ENCODE data around the gene ZC3H10.

Gene ZC3H10

GRCh38 chr12:56082967-56083366 is 35.1 kb upstream of the ZC3H10 start:
- no peaks in the 10 kb centered on the region for H4K20me1 ChIP-seq (ENCODE audit: low read depth, low read length)
- H3K4me2 ChIP-seq (ENCODE audit: low read depth, low read length, poor library complexity, severe bottlenecking), result no peak overlapping the region
- H3K27ac ChIP-seq (ENCODE audit: low read depth, low read length), result no peak overlapping the region
- H3K9me2 ChIP-seq (replicated peaks; ENCODE audit: insufficient read depth, low read length), result no peaks in the 10 kb centered on the region
- no peaks in the 10 kb centered on the region for H3K9me3 ChIP-seq (ENCODE audit: insufficient read depth, low read length)
- TF ChIP-seq EZH2phosphoT487 (conservative IDR thresholded peaks at IDR 0.05; ENCODE audit: low read length) (no peak), CTCF (IDR thresholded peaks at IDR 0.05; ENCODE audit: insufficient read depth, low read length, poor library complexity, severe bottlenecking) (no peak)
- no peak overlapping the region for H3K4me3 ChIP-seq (ENCODE audit: insufficient read depth, low read length, poor library complexity, severe bottlenecking)
- H3K79me2 ChIP-seq (ENCODE audit: insufficient read depth, low read length), result no peaks in the 10 kb centered on the region
- no peaks in the 10 kb centered on the region for H3F3A ChIP-seq (ENCODE audit: insufficient read depth)
- H2AFZ ChIP-seq (ENCODE audit: low read depth, low read length, severe bottlenecking), result no peak overlapping the region
- H3K36me3 ChIP-seq (ENCODE audit: low read length), result no peaks in the 10 kb centered on the region
- H3K9ac ChIP-seq (ENCODE audit: low read length), result no peak overlapping the region
- no peaks in the 10 kb centered on the region for H3K27me3 ChIP-seq (ENCODE audit: low read length)

GRCh38 chr12:56084958-56085543 is 33.0 kb upstream of the ZC3H10 start:
- H3K4me3 ChIP-seq (ENCODE audit: insufficient read depth, low read length, poor library complexity, severe bottlenecking), result no peak overlapping the region
- no peak overlapping the region for H3K9ac ChIP-seq (ENCODE audit: low read length)
- no peaks in the 10 kb centered on the region for H3F3A ChIP-seq (ENCODE audit: insufficient read depth)
- H4K20me1 ChIP-seq (ENCODE audit: low read depth, low read length), result no peaks in the 10 kb centered on the region
- H3K9me3 ChIP-seq (ENCODE audit: insufficient read depth, low read length), result no peaks in the 10 kb centered on the region
- H2AFZ ChIP-seq (ENCODE audit: low read depth, low read length, severe bottlenecking), result no peak overlapping the region
- no peaks in the 10 kb centered on the region for H3K9me2 ChIP-seq (replicated peaks; ENCODE audit: insufficient read depth, low read length)
- no peaks in the 10 kb centered on the region for H3K36me3 ChIP-seq (ENCODE audit: low read length)
- no peak overlapping the region for H3K27ac ChIP-seq (ENCODE audit: low read depth, low read length)
- TF ChIP-seq CTCF (IDR thresholded peaks at IDR 0.05; ENCODE audit: insufficient read depth, low read length, poor library complexity, severe bottlenecking) (peak; percentile 47), EZH2phosphoT487 (conservative IDR thresholded peaks at IDR 0.05; ENCODE audit: low read length) (no peak)
- H3K79me2 ChIP-seq (ENCODE audit: insufficient read depth, low read length), result no peaks in the 10 kb centered on the region
- no peaks in the 10 kb centered on the region for H3K27me3 ChIP-seq (ENCODE audit: low read length)
- H3K4me2 ChIP-seq (ENCODE audit: low read depth, low read length, poor library complexity, severe bottlenecking), result no peak overlapping the region

- TF ChIP-seq CTCF (IDR thresholded peaks at IDR 0.05; ENCODE audit: insufficient read depth, low read length, poor library complexity, severe bottlenecking) (no peak), EZH2phosphoT487 (conservative IDR thresholded peaks at IDR 0.05; ENCODE audit: low read length) (no peak)
- Histone ChIP-seq H3K27ac (ENCODE audit: low read depth, low read length) (no peak overlapping the region), H3K36me3 (ENCODE audit: low read length) (no peaks in the 10 kb centered on the region), H3K27me3 (ENCODE audit: low read length) (no peaks in the 10 kb centered on the region), H3K4me3 (ENCODE audit: insufficient read depth, low read length, poor library complexity, severe bottlenecking) (no peak overlapping the region), H3K79me2 (ENCODE audit: insufficient read depth, low read length) (no peaks in the 10 kb centered on the region), H3K9me2 (replicated peaks; ENCODE audit: insufficient read depth, low read length) (no peaks in the 10 kb centered on the region), H3K9ac (ENCODE audit: low read length) (no peak overlapping the region), H3F3A (ENCODE audit: insufficient read depth) (0 out of 2 replicates have a peak, but pooled peaks cover 2% of the 10 kb centered on the region), H2AFZ (ENCODE audit: low read depth, low read length, severe bottlenecking) (no peak overlapping the region), H3K4me2 (ENCODE audit: low read depth, low read length, poor library complexity, severe bottlenecking) (no peak overlapping the region), H4K20me1 (ENCODE audit: low read depth, low read length) (no peaks in the 10 kb centered on the region), H3K9me3 (ENCODE audit: insufficient read depth, low read length) (no peaks in the 10 kb centered on the region)
Observed at GRCh38 chr12:56086096-56086495, 32.0 kb upstream of the ZC3H10 start.
